ENCODE results near the gene TMEM184C.

GRCh38 chr4:147587041-147587440 is 30.2 kb upstream of the TMEM184C start:
- TF ChIP-seq ZFX (IDR thresholded peaks at IDR 0.05), result no peak
- TF ChIP-seq ZBTB33 (IDR thresholded peaks at IDR 0.05; ENCODE audit: extremely low read depth, insufficient replicate concordance, low read length), result no peak
- TF ChIP-seq POLR2AphosphoS5 (IDR thresholded peaks at IDR 0.05; ENCODE audit: low read depth, low read length), result no peak
- no peak for TF ChIP-seq SP1 (IDR thresholded peaks at IDR 0.05; ENCODE audit: low read depth)
